HG03064 (cell line): ENCODE data around the gene MED19.
"Not testable (repeated sequence)": the region's sequence is repeated elsewhere in the genome, so short reads cannot be mapped to it uniquely, and the experiment has no call there.

Experiments used
- ATAC-seq: cut with Tn5 transposase; IDR thresholded peaks from one replicate; pipeline ENCODE4 v1.9.1; 2021; ENCODE audit warnings: low read depth; ENCODE audit not compliant: unreplicated experiment

MED19 gene, protein sequence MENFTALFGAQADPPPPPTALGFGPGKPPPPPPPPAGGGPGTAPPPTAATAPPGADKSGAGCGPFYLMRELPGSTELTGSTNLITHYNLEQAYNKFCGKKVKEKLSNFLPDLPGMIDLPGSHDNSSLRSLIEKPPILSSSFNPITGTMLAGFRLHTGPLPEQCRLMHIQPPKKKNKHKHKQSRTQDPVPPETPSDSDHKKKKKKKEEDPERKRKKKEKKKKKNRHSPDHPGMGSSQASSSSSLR

GRCh38 chr11:57711414-57712255 lies at the start of gene MED19:
TSS of gene MED19 (minus strand) at chr11:57712215. CDS start at chr11:57712179, 36 bp downstream.
- ATAC-seq, result peak; percentile 41

DNA sequence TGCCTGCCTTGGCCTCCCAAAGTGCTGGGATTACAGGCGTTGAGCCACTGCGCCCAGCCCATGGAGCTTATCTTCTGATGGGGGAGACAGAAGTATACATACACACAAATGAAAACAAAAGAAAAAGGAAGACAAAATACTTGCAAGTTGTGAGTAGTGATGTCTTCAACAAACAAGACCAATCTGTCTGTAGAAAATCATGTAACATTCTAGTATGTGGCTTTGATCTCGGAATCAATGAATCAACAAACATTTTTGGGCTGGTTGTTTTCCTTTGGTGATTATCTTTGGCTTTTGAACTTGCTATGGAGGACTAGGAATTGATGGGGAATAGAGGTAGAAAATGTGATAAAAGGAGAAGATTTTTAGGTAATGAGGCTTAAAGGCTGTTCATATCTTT lies 46.2 kb upstream of the MED19 start:
- no peak for ATAC-seq

DNA sequence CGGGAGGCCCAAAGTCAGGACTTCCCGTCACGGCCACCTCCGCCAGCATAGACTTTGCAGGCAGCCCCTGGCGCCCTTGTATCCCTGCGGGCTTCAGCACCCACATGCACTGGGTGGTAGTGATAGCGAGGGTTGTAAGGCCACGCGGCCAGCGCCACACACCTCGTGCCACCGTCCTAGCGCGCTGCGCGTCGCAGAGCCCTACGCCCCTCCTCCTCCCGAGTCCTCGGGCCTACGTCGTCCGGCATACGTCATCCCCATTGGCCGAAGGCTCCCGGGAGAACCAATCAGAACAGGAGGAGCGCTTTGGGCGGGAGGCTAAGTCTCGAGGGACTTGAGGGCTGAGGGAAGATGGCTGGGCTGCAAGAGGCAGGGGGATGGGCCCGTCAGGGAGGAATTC lies 40.9 kb upstream of the MED19 start:
- ATAC-seq, result no peak

DNA sequence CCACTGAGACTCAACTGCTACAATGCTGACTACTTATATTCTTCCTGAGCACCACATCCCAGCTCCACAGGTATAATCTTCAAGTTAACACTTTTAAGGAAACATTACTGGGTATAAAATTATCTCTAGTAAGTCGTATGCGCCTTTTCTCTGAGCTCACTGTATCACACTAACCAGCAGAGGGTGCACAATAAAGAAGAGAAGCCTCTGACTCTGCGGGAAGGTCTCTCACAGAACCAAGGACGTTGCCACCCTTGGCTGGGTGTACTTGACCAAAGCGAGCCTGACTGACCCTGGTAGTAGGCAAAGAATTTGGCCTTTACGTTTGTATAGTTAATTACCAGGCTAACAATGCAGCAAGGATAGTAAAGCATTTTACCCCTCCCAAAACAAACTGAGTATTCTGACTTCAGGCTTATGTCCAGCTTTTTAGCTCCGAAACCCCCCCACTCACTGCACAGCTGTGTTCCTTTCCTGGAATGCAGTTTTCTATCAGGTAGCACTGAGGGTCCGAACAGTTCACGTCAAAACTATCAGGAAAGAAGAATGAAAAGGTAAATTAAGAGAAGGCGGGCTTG lies 39.8 kb upstream of the MED19 start, which contains the start of gene BTBD18:
Gene BTBD18, minus strand, starts transcription at position 144 of the 578 bp plus-strand sequence. CDS start 631 bp downstream, outside the sequence.
- ATAC-seq, result no peak

- ATAC-seq, result no peak
Measured at GRCh38 chr11:57751176-57751575, 39.2 kb upstream of the MED19 start.

- no peak for ATAC-seq
Measured at GRCh38 chr11:57746920-57747319, 34.9 kb upstream of the MED19 start.

GRCh38 chr11:57745206-57745605 lies 33.2 kb upstream of the MED19 start:
- ATAC-seq, result no peak

GRCh38 chr11:57744357-57744756 lies 32.3 kb upstream of the MED19 start:
- no peak for ATAC-seq

DNA sequence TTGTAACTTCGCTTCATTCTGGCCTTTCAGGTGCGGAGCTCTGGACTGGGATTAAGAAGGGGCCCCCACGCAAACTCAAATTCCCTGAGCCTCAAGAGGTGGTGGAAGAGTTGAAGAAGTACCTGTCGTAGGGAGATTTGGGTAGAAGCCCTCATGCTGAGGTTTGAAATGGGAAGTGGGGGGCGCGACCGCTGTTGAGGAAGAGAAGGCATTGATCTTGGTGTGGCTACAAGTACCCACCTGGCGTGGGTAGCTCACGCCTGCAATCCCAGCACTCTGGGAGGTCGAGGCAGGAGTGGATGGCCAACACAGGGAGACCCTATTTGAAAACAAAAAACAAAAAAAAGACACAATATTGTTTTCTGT lies 30.1 kb upstream of the MED19 start:
- ATAC-seq, result no peak

- peak; percentile 93 for ATAC-seq
Measured at GRCh38 chr11:57741132-57742086, 29.4 kb upstream of the MED19 start, which contains the start of gene SELENOH. TSS of gene SELENOH (plus strand) at chr11:57741491. CDS start at chr11:57741596, 105 bp downstream.

- ATAC-seq, result no peak
Measured at GRCh38 chr11:57735619-57736298, 23.7 kb upstream of the MED19 start.

DNA sequence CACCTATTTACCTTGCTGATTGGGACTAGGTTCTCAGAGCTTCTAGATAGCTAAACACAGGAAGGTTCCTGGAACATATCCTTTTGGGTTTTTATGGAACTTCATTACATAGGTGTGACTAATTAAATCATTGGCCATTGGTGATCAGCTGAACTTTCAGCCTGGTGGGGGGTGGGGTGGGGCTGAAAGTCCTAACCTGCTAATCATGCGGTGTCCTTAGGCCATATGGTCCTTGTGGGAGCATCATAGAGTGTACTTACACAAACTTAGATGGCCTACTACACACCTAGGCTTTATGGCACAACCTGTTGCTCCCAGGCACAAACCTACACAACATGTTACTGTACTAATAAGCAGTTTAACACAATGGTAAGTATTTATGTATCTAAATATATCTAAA lies 20.6 kb upstream of the MED19 start:
- ATAC-seq, result no peak

DNA sequence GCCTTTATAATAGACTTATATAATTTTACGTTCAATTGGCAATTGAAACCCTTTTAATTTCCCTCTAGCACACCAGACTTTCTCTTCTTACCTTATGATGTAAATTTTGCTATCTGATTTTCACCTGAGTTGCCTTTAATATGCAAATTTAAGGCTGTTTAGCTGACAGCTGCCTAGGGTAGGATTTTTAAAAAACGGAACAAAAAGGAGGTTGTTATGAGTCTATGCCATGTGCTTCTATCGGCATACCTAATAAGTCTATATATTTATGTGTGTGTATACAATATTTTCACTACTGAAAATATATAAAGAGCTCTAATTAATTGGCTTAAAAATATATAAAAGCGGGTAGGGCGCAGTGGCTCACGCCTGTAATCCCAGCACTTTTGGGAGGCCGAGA lies 17.5 kb upstream of the MED19 start:
- no peak for ATAC-seq

GRCh38 chr11:57728829-57729228 lies 16.8 kb upstream of the MED19 start:
- no peak for ATAC-seq

GRCh38 chr11:57727185-57727584 lies 15.2 kb upstream of the MED19 start:
- no peak for ATAC-seq

DNA sequence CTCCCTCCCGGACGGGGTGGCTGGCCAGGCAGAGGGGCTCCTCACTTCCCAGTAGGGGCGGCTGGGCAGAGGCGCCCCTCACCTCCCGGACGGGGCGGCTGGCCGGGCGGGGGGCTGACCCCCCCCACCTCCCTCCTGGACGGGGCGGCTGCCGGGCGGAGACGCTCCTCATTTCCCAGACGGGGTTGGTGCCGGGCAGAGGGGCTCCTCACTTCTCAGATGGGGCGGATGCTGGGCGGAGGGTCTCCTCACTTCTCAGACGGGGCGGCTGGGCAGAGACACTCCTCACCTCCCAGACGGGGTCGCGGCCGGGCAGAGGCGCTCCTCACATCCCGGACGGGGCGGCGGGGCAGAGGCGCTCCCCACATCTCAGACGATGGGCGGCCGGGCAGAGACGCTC lies 4.7 kb upstream of the MED19 start:
- not testable (repeated sequence) for ATAC-seq

- no peak for ATAC-seq
Measured at GRCh38 chr11:57713835-57714234, 1.8 kb upstream of the MED19 start.

DNA sequence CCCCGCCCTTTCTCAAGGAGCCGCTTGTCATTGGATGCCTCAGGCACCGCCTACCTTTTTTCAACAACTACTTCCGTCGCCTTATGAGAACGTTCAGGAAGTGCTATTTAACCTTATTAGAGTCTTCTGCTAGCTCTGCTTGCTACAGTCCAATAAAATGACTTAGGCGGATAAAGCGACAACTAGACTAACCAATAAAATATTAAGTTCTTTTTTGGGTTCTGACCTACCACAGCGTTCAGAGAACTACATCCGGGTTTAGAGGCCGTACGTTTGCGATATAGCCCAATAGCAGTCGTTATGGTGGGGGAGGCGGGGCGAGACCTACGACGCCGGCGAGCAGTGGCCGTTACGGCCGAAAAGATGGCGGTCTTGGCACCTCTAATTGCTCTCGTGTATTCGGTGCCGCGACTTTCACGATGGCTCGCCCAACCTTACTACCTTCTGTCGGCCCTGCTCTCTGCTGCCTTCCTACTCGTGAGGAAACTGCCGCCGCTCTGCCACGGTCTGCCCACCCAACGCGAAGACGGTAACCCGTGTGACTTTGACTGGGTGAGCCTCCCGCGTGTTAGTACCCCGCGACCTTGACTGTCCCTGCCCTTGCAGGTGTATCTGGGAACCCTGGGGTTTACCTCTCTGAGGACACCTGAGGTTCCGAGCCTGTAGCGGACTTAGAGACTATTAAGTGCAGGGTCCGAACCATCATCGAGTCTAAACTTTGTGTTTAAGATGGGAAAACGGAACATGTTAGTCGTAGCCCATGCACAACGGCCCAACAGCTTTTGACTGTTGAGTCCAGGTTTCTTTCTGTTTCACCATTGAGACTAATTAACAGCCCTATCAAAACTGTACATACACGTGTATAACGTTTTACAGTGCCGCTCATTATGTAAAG lies 488 bp upstream of the MED19 start, which contains the start of gene TMX2:
Gene TMX2, plus strand, starts transcription at position 338 of the 895 bp plus-strand sequence. Its CDS starts 26 bp downstream, at position 364.
- ATAC-seq, result peak; percentile 95
